Ishikawa (cell line): ENCODE results near the gene RIOK1.

Source experiments
- CEBPB ChIP-seq: IDR thresholded peaks from 2 replicates; pipeline ENCODE4 v1.6.1; 2012
- MAX ChIP-seq: IDR thresholded peaks from 2 replicates; pipeline ENCODE4 v1.6.1; 2012
- RAD21 ChIP-seq: IDR thresholded peaks from 2 replicates; pipeline ENCODE4 v1.6.1; 2012; ENCODE audit warnings: low read depth
- TAF1 ChIP-seq: IDR thresholded peaks from 2 replicates; pipeline ENCODE4 v1.6.1; 2012; ENCODE audit warnings: low read depth, mild to moderate bottlenecking

GRCh38 chr6:7467007-7467897 is 77.6 kb downstream of the RIOK1 start:
- TF ChIP-seq RAD21 (no peak), CEBPB (no peak), MAX (no peak), TAF1 (no peak)
